NCI-H460 (cell line): ENCODE data around the gene SH3RF3. TPM values are rescaled to one million over a fixed set of nuclear protein-coding genes. Genes with fewer than 3 reads are reported as not detected.

ENCODE experiments used
- DNase-seq: peaks from one replicate; pipeline ENCODE4 v3.0.0-alpha.2; 2016; ENCODE audit warnings: low read depth; ENCODE audit errors: extremely low read depth
- total RNA-seq: library from RNA; depleted of rRNA; stranded (reverse); fragments of >200 nt; shearing (Covaris generic); gene quantifications from 2 replicates; pipeline ENCODE4 v1.2.3, GENCODE V29; 2014

The SH3RF3 gene
- total RNA-seq, 1 experiment from 2014 or later: 0.32 TPM

DNA sequence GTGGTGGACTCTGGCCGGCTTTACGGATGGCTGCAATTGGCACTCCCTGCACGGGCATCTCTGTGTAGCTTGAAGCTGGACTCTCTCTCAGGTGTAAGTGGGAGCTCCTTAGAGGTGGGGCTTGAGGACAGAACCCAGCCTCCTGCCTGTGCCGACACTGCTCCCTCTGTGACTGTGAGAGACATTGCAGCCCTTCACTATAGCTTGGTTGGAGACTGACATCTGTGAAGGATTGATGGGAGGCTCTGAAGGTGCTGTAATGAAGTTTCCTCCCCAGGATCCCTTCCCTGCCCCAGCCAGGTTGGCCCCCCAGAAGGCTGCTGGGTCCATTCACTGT is 166.7 kb downstream of the SH3RF3 start:
- DNase-seq: no peak

DNA sequence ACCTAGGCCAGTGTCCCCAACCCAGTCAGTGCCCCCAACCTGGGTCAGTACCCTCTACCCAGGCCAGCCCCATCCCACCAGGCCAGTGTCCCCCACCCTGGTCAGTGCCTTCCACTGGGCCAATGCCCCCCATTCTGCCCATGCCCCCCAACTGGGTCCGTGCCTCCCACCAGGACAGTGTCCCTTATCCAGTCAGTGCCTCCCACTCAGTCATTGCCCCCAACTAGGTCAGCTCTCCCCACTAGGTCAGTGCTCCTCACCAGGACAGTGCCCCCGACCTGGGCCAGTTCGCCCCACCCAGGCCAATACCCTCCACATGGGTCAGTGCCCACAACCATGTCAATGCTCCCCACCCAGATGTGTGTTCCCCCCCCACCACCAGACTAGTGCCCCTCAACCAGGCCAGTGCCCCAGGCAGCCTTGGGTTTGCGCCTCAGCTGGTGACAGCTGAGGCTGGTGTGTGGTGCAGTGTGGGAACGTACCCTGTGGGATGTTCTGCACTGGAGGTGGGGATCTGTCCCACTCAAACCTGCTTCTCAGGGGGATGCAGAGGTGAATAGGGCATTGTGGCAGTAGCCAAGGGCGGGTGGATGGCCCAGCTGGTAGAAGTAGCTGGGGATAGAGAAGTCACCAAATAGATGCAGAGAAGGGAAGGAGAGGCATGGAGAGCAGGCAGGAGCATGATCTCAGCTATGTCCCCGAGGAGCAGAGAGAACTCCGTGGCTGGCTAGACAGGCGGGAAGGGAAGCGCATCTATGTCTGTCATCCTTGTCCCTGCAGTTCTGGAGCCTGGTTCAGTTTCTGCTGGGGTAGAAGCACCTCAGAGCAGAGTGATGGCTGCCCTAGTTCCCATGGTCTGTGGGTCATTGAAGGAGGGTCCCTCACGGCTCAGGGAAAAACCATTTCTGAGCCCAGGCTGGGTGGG is 168.8 kb downstream of the SH3RF3 start:
- DNase-seq: no peak

DNA sequence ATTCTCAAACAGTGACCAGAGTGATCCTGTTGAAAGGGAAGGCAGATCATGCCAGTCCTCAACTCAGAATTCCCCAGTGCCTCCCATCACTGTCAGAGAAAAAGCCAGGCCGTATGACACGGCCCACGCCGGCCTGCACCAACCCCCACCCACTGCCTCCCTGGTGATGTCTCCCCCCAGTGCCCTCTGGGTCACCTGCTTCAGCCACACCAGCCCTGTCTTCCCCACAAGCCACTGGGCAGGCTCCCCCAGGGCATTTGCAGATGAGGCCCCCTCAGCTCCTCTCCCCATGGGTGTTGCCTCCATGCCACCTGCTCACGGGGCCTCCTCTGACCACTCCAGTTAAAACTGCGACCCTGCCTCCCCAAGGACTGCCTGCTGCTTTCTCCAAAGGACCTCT is 169.8 kb downstream of the SH3RF3 start:
- no peak for DNase-seq

DNA sequence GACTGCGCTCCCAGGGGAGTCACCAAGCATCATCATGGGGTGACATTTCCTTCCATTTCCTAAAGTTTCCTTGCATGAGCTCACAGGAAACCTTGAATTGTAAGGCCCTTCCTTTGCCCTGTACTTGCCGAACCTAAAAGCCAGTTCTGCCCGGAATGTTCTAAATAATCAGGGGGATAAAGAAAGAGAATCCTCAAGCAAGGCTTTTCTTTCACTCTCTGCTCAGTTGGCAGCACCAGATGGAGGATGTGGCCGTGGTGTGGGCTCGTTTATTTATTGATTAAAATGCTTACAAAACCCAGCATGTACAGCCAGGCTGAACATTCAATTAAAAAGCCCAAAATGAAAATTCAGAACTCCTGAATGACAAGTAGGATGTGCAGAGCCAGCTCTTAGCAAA is 170.5 kb downstream of the SH3RF3 start:
- no peak for DNase-seq

DNA sequence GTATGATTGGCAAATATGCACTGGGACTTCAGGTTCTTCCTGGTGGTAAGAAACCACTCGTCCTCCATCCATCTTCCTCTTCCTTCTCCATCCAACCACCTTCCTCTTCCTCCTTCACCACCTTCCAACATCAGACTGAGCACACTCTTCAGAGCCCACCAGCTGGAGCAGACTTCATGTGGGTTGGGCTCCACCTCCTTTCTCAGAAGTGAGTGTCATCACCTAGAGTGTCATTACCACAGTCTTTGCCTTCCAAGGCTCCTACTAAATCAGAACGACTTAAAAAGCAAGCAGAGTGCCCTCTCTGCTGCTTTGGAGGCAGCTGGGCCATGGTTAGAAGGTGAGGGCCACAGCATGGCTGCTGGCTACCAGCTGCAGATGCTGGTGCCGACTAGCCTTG is 171.6 kb downstream of the SH3RF3 start:
- DNase-seq: no peak

DNA sequence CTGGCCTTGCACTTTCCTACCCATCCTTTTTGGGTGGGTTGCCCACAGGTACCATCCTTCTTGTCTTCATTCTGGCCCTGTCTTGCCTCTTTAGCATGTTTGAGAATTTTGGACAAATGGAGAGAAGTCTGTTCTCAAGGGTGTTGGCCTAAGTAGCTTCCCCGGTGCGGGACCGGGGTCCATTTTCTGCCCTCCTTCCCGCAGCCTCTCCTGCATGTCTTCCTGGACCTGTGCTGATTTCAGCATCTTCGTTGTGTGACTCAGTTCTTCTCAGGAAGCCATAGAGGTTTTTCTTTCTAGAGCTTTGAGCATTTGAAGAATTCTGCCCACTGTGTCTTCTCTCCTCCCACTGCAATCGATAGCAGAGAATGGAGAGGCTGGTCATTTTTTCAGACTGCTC is 172.7 kb downstream of the SH3RF3 start:
- no peak for DNase-seq

DNA sequence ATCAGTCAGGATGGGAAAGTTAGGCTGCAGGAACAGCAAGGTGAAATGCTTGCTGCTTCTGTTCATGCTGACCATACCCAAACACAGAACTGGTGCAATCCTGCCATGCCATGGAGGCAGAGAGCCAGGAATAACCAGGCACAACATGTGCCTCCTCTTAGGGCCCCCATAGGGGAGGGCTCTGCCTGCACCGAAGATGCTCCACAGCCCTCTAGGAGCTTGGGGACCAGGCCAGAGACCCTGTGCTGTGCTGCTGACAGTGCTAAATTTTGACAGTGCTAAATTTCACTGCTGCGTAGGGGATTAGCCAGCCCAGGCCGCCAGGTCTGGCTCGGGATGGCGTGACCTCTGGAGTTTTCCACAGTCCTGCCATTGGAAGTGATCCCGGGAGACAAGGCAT is 173.3 kb downstream of the SH3RF3 start:
- DNase-seq: no peak

DNA sequence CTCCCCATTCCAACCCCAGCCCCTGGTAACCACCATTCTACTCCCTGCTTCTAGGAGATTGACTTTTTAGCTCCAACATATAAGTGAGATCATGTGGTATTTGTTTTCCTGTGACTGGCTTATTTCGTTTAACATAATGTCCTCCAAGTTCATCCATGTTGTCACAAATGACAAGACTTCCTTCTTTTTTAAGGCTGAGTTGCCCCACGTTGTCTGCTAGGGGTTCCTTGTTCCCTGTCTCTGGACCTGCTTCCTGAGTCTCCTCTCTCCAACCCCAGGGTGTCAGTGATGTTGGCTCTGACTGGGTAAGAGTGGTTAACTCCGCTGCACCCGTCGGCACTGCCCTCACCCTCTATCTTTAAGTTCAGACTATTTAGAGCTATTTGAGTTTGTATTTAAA is 175.2 kb downstream of the SH3RF3 start:
- DNase-seq: no peak

DNA sequence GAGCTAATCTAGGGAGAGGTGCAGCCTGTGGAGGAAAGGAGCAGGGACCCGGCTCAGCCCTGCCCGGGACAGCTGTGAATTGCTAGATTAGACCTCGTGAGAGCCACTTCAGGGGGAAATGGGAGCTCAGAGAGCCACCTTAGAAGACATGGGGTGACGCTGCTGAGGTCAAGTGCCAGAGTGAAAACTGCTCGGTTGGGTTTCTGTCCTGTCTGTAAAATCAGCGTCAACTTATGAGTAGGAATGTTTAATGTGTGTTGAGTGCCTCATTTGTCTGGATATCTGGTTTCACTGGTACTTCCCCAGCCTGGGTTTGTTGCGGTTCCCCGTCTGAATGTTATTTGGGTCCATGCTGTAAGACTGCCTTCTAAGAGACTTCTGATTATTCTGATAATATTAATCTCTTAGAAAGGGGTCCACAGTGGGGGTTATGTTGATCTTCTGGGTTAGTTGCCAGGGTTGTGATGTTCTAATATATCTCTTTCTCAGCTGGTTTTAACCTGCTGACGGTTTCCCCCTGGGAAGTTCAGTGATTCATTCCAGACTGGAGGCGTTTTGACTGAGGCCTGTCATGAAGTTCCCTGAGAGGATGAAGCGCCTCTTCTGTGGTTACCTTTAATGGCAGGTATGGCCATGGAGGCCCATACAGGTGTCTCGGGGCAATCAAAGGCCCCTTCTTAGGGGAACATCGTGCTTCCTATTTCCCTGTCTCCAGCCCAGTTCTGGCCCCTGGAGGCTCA is 175.9 kb downstream of the SH3RF3 start:
- DNase-seq: no peak

DNA sequence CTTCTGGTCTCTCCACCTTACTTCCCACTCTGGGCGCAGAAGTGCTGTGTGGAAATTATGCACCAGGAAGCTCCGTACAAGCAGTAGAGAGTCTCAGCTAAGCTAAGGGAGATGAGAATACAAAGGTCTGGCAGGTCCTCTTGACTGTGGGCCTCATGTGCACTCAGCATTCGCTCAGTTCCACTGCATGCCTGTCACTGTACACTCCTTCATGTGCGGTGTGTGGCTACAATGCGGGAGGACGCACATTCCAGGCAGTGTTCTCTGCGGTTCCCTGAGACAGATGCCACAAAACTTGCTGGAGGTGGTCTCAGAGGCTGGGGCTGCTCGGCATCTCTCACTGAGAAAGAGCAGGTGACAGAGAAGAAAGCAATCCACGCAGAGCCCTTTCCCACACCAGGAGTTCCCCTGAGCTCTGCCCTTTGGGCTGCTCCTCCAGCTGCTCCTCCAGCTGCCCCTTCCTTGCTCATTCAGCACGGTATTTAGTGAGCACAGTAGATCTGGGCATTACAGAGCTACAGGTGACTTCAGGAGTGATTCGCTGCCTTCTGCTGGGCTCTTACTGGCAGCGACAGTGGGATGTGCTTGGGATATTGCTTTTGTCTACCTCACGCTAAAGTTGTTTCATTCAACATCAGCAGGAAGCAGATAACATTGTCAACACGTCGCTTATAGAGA is 176.6 kb downstream of the SH3RF3 start:
- DNase-seq: no peak

DNA sequence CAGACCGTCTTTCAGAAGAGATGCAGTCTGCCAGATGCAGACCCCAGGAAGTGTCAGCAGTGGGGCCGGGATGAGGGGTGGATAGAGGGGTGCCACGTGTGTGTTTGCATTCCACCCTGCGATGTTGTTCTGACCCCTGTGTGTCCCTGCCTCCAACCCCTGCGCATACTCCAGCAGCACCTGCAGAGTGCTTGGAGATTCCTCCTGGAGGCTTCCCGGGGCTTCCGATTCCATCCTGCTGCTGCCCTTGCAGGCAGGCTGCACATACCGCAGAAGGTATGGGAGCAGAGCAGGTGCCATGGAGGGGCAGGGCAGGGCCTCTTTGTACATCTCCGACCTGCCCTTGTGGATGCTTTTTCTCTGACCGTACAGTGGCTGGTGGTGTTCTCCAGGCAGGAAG is 177.2 kb downstream of the SH3RF3 start:
- DNase-seq: no peak

DNA sequence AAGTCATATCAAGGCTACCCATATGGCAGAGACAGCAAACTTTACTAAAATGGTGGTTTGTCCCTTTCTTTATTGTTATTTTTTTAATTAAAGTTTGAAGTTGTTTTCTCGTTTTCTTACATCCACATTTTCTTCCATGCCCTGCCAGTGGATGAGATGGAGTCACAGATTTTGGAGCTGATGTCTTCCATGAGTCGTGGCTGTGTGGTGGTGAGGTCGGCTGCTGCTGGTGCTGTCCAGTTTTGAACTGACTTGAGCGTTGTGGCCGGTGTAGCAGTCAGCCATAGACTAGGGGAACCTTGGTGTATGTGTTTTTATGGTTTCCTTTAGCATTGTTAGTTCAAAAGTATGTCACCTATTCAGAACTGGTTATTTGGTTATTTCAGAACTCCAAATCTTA is 182.8 kb downstream of the SH3RF3 start:
- no peak for DNase-seq

DNA sequence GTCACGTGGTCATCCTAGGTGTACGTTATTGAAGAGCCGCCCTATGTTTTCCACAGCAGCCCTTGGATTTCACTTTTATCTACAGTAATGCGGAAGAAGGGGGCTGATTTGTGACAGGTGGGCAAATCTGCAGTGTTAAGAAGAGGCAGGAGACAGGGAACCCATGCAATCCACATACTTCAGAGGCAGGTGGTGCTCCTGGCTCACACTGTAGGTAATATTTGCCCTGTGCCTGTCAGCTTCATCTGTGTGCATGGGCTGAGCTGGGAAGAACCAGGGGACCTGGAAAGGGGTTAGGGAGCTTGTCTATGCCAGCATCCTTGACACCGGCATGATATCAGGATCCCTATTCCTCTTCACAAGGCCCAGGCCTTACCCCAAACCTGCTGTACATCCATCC is 183.9 kb downstream of the SH3RF3 start:
- no peak for DNase-seq

DNA sequence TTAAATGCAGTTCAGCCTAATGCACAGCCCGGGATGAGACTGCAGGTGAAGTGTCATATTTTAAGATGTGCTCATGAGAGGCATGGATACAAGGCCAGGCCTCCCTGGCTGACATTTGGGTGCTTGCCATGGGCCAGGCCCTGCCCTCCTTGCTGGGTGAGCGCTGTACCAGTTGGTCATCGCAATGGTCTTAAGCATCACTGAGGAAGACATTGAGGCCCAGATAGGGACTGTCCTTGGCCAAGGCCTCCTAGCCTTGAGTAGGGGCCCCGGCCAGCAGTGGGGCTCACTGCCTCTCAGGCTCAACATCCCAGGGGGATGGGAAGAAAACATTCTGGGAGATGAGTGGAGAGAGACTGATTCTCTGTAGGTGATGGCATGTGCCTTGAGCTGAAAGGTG is 184.3 kb downstream of the SH3RF3 start:
- no peak for DNase-seq

DNA sequence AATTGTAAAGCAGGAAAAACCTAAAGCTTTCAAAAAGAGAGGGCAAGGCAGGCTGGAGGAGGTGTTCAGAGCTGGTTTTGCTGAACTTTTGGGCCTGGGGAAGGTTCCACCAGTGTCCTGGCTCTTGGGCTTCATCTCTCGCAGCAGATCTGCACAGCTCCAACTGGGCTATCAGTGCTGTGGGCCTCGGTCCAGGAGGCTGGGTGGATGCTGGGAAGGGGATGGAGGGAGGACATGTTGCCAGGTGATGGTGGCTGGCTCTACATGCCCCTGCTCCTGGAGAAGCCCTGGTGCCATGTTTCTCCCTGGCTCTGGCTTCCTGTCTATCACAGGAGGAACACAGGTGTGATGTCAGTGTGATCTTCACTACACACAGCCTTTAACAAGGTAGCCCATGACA is 187.1 kb downstream of the SH3RF3 start:
- DNase-seq: no peak

DNA sequence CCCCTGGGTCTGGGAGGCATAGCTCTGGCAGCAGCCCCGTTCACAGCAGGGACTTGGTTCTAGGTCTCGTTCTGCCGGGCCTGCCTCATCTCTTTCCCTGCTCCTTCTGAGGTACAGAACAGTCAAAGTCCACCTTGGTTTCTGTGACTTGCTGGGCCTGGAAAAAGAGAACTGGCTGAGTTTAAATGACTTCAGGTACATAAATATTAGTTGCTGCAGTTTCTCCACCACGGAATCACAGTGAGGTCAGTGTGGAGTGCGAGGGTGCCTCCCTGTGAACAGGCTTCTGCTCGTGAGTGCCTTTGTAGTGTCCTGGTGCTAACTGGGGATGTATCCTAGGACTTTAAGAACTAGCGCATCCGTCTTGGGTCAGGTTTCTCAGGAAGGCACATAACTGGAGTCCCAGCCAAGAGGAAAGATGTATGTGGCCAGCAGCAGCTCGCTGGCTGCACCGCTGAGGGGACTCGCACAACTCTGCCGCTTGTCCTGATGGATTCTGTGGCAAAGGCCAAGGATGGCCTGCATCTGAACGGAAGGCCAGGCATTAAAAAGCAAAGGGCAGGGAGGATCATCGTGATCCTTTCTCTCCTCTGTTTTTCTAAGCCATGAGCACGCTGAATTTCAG is 188.6 kb downstream of the SH3RF3 start:
- DNase-seq: no peak

DNA sequence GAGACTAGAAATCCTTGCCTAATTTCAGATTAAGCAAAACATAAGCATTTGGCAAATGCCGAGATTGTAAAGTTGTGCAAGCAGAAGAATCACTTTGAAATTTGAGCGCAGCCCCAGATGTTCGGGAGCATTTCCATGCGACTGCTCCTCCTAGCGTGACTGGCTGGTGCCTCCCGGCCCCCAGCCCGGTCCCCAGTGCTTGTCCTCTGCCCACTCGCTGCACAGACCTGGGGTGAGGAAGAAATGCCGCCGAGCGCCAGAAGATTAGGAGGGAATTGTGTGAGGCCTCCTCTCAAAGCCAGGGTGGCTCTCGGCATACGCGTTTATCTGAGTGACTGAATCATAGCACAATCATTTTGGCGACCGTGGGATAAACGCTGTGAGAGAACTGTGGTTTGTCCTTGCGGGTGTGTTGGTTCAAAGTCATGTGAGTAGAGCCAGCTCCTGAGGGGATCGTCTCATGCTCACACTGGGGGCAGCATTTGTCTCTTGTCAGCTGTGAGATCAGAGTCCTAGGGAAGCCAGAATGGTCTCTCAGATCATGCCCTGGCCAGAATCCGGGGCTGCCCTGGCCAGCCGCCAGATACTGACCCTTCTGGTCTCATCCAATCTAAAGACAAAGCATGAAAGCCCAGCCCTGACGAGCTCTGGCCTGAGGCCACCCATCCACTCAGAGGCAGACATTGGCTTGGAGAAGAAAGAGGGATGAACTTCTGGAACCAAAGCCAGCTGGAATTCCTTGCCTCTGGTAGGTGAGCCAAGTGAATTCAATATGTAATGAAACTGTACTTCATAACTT is 189.3 kb downstream of the SH3RF3 start:
- DNase-seq: no peak

DNA sequence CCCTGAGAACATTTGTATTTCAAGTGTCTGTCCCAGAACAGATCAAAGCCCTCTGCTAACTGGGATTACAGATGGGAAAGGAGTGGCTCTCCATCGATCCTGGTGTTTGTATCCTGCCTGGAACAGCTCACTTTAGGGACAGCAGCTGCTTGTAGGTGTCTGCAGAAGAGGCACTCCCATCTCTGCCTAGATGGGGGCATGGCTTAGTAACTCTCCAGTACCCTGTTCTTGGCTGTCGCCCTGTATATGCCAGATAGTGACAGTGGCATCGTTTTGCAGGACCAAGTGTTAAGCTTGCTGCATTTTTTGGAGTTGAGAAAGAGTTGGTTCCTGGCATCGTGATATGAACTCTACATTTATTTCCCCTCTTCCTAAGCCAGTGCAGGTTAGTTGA is 189.9 kb downstream of the SH3RF3 start:
- DNase-seq: no peak

DNA sequence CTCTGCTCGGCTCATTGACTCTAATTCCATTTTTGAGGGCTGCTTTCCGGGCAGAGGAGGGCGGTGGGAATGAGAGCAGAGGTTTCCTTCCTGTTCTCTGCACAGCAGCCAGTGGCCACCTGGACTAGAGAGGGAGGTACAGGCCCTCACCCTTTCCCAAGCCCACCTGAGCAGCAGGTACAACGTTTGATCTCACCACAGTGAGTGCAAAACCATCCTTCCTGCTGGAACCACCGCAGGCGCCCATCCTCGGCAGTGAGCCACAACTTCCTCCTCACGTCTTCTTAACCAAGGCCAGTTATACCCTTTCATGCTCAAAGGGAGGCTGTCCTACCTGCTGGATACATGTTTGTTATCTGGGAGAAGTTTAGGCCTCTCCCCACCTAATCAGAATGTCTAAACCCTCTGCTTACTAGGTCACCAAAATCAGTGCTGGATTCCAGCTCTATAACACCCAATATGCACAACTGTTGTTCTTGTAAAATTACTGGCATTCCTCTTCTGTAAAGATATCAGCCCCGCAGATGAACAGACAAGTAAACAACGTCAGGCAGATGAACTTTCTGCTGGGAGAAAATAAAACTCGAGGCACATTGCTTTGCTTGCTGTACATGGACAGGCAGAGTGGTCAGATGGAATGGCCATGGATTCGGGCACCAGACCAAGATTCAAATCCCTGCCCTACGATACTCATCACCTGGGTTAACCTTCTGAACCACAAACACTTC is 191.4 kb downstream of the SH3RF3 start:
- no peak for DNase-seq

DNA sequence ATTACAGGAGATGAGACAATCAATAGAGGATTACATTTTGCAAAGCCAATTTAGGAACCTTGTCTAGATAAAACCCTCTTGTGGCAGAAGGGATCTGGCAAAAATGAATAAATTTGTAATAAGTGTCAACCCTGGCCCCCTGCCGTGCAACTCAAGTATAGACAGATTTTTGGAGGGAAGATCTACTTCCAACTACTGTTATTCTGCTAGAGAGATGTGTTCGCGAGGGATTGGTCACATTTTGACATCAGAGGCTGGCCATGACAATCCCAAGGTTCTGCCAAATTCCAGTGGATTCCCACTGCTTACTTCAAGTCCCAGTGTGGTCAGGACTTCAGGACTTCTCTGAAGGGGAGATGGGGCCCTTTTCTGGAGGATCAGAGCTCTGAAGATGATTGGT is 192.6 kb downstream of the SH3RF3 start:
- DNase-seq: no peak
